NCI-H1436 (cell line): ENCODE data around the gene PSD2.

Experiments
- DNase-seq: peaks from one replicate; lab custom pipeline; 2025; lab: John Stamatoyannopoulos, UW

The PSD2 gene

GRCh38 chr5:139855946-139856540 lies 60.4 kb downstream of the PSD2 start:
- no peak for DNase-seq

DNA sequence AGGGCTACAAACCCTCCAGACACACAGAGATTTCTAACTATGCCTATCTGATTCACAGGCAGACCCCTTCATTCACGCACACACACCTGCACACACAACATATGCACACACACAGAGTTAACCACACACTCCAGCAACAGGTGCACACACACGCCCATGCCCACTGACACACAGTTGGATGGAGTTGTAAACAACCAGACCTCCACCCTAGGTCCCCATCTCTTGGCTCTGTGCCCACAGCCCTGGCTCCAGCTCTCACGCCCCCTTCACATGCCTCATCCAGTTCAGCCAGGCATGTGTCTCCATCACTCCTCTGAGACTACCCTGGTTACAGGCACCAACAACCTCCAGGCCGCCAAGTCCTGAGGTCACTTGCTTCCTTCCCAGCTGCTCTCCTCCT lies 61.1 kb downstream of the PSD2 start:
- no peak for DNase-seq

DNA sequence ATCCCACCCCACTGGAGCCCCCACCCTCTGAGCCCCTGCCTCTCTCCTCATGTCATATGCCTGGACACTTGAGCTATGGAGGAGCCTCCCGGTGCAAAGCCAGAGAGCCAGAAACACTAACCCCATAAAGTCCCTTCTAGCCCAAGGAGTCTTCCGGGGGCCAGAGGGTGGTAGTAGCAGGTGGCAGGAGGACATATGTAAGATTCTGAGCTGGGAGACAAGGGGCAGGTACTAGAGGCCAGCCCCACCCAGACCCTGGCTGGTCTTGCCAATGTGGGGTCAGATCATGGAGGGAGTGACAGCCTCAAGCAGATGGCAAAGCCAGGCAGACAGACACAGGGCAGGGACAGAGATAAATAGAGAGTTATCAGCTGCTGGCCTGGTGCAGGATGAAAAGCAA lies 63.4 kb downstream of the PSD2 start:
- DNase-seq, result no peak

DNA sequence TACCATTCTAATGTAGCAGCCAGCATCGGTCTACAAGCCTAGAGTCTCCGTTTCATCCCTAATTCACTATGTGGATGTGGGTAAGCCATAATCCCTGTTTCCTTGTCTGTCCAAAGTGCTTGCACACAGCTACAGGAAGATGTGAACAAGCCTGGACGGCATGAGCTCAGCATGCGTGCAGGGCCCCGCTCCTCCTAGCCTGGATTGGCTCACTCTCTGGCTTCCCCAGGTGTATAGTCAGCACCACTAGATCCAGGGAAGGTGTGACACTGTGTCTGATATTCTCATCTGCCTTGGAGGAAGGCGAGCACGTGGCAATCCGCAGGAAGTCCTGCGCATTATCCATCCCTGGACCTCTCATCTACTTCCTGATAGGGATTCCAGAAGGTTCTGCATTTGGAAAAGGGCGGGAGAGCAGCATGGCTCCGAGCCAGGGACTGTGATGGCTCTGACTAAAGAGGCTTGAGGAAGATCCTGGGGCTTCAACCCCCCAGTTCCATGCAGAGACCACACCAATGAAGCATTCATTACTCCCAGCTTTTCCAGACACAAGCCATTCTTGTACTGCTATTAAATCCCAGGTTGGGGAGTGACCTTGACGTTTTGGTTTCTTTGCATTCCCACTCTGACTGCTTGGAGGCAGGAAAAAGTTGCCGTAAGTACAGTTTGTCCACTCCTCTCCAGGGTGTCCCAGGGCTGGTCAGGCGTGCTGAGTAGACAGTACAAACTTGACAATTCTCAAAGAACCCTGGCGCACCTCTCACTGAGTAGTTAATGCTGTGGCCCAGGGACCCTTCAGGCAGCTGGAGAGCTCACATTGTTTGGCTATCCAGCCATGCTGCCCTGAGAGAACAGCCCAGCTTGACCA lies 65.6 kb downstream of the PSD2 start:
- DNase-seq, result no peak

DNA sequence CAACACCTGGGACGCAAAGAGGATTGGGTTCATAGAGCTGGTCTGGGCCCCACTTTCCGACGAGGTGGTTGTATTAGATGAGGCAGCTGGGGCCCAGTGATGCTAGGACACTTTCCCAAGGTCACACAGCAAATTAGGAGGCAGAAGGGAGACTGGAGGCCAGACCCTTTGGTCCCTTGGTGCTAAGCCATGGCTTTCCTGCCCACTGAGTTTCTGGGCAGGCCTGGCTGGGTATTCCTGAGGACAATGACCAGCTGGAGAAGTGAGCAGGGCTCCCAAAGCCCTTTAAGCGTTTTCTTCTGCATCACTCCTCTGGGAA lies 66.2 kb downstream of the PSD2 start:
- no peak for DNase-seq

DNA sequence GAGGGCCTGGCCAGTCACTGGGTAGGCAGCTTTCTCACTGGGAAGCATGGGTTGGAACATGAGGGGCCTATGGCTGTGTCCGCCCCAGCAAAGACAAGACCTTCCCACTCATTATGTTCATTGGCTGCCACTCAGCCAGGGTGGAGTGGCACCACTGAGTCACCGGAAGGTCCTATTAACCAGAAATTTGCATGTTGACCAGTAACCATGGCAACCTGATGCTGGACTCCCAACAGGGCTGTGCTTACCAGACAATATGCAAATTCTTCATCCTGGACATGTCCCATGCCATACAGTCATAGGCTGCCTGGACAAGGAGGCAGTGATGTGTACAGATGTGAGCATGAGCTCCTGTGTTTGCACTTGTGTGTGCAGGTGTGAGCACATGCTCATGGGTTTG lies 66.7 kb downstream of the PSD2 start:
- DNase-seq, result no peak

GRCh38 chr5:139862803-139863202 lies 67.2 kb downstream of the PSD2 start:
- no peak for DNase-seq

DNA sequence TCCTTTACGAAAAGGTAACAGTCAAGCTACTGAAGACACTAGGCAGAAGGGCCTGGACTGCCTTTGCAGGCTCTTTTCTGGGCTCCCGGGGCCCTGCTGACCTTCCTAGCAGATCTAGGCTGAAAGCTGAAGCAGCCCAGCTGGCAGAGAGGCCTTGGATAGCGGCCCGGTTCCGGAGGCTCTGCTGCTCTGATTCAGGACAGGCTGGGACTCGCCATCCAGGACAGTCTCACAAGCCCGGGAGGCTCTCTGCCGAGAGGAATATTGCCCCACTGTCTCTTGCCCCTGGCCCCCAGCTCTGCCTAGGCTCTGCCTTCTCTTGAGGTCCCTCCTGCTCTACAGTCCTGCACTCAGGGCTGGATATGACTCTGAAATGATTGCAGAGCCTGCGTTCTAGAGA lies 67.8 kb downstream of the PSD2 start:
- no peak for DNase-seq

GRCh38 chr5:139863855-139864558 lies 68.4 kb downstream of the PSD2 start:
- peak; percentile 44 for DNase-seq

GRCh38 chr5:139864716-139865483 lies 69.3 kb downstream of the PSD2 start:
- no peak for DNase-seq

- no peak for DNase-seq
Measured at GRCh38 chr5:139867109-139867508, 71.5 kb downstream of the PSD2 start.

GRCh38 chr5:139867581-139867980 lies 72.0 kb downstream of the PSD2 start:
- DNase-seq, result no peak

DNA sequence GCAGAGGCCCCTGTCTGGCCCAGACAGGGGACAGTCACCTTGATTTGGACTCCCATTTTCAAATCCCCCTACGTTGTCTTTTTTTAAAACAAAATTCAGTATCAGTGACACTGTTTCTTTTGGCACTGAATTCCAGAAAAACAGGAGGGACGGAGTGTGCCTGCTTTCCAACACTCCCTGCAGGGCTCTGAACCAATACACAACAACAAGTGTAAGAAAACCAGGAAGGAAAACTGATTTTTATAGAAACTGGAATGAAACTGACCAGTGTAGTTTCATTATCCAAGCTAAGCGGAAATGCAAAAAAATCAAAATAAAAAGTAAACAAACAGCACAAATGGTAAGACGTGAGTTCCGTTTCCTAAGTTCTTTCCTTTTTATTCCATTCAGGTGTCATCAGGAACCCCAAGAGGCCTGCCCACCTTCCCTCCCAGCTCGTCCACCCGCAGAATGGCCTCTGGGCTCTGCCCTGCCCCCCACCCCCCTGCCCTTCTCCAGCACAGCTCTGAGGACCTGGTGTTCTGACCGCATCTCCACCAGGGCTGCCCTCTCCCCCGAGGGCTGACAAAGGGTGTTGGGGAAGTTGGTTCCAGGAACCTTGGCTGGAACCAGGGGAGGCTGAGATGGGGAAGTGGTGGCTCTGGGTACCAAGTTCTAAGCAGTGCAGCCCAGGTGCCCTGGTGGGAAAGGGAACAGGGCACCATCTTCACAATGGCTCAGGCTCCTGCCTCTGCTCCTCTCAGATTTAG lies 73.6 kb downstream of the PSD2 start:
- no peak for DNase-seq

GRCh38 chr5:139870677-139871076 lies 75.1 kb downstream of the PSD2 start:
- no peak for DNase-seq

DNA sequence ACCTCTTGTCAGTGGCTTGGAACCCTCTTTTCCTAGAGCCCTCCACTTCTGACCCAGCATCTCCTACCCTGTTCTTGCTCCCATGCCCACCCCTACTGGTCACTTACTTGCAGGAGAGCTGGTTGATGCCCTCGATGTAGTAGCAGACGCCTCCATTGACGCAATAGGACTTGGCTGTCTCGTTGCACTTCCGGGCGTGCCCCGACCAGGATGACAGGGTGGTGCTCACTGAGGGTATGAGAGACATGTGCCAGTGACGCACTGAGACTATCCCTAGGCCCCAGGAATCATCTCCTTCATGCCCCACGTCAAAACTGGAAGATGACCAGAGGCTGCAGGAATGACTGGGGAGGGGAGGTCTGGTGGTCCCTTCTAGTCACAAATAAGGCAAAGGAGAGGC lies 76.0 kb downstream of the PSD2 start:
- DNase-seq, result no peak

DNA sequence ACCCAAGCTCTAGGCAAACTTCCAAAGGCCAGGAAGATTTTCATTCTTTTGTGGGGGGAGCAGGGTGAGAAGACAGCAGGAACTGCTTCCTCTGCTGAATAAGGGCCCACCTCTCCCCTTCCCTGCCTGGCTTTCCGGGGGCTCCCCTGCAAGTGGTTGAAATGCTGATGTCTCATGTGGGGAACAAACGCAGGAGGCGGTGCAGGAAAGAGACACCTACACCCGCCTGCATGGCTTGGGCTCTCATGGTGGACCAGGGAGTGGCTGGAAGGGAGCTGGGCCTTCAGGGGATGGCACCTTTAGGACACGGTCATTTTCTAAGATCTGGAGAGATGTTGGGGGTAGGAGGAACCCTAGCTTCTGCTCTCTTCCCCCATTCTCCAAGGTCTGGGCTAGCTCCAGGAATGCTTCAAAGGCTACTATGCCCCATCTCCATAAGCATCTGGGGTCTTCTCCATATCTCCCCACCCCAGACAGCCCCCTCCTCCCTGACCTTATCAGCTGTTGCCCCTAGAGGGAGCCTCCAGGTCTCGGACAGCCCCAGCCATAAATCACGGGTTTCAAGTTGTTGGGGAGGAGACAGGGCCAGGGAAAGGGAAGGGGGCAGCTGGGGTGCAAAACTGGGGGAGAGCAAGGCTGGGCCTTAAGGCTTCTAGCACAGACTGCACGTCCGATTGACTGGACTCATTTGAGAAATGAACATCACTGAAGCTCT lies 76.6 kb downstream of the PSD2 start:
- DNase-seq, result no peak

DNA sequence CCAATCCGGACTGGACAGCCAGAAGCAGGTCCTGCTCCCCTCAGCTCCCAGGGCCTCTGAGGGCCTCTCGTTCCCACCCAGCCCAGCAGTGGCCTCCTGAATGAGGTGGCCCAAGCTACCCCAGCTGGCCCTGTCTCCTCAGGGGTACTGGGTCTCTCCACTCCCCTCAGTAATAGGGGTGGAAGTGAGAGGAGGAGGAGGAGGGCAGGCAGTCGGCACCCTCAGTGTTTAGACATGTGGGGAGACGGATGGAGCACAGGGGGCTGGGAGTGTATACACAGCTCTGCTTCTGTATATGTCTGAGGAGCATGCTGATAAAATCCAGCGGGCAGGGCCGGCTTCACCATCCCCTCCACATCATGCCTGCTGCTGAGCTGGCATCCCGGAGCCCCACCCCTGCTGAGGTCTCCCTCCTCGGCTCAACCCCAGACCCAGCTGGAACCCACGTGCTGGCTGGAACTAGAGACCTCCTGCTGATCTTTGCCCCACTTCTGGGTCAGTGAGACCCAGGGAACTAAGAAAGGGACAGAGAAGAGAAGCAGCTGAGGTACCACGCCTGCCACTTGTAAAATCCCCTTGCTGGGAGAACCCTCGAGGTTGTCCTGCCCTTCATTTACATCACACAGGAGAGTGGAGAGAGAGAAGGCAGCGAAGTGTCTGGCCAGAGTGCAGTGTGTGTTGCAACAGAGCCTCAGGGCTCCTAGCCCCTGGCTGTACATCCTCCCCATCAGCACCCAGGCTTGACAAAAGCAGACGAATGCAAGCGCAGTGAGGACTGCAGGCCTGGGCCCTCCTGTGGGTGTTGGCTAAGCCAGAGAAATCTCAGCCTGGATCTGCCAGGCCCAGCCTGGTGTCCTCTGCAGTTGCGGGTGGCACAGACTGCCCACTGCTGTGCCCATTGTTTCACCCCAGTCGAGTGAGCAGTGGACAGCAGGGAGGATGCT lies 77.5 kb downstream of the PSD2 start:
- DNase-seq, result no peak

- no peak for DNase-seq
Measured at GRCh38 chr5:139875957-139876356, 80.3 kb downstream of the PSD2 start.

DNA sequence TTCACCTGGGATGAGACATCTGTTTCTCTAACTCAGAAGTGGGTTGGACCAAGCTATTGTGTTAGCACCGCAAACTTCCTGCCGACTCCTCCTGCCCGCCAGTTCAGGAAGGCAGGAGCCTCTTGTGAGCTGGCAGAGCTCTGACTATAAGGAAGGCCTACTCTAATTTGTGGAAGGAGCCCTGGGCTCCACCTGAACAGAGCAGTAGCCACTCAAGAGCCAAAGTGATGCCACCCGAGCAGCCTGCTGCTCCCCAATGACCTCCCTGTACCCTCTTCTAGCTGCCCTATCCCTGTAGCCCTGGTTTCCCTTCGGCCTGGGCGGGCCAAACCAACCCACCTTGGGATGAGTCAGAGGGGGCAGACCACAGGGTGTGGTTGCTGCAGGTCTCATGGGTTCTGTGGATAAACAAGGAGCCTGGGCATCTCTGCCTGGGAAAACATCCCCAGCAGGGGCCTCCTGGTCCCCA lies 81.6 kb downstream of the PSD2 start:
- DNase-seq, result no peak

DNA sequence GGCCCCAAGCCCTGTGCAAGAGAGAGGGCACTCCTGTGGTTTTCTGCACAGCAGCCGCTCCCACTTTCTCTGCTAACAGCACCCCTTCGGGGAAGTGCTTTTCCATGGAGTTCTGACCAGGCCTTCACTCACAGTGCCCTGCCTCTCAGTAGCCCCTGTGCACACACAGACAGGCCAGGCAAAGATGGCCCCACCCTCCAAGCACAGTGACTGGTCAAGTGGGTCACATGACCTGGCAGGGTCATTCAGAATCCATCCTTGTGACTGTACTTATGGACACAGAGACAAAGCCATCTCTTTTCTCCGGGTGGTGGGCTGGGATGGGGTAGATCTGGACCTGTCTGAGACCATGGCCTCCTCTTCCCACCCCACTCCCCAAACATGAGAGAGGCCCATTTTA lies 82.5 kb downstream of the PSD2 start:
- DNase-seq, result no peak
